GM19463 (cell line): ENCODE results near the gene FAF1.
"Not testable (repeated sequence)": the region's sequence is repeated elsewhere in the genome, so short reads cannot be mapped to it uniquely, and the experiment has no call there.

ENCODE experiments used
- ATAC-seq: cut with Tn5 transposase; IDR thresholded peaks from one replicate; pipeline ENCODE4 v1.9.1; 2021; ENCODE audit warnings: mild to moderate bottlenecking, moderate library complexity; ENCODE audit not compliant: unreplicated experiment

FAF1 gene

DNA sequence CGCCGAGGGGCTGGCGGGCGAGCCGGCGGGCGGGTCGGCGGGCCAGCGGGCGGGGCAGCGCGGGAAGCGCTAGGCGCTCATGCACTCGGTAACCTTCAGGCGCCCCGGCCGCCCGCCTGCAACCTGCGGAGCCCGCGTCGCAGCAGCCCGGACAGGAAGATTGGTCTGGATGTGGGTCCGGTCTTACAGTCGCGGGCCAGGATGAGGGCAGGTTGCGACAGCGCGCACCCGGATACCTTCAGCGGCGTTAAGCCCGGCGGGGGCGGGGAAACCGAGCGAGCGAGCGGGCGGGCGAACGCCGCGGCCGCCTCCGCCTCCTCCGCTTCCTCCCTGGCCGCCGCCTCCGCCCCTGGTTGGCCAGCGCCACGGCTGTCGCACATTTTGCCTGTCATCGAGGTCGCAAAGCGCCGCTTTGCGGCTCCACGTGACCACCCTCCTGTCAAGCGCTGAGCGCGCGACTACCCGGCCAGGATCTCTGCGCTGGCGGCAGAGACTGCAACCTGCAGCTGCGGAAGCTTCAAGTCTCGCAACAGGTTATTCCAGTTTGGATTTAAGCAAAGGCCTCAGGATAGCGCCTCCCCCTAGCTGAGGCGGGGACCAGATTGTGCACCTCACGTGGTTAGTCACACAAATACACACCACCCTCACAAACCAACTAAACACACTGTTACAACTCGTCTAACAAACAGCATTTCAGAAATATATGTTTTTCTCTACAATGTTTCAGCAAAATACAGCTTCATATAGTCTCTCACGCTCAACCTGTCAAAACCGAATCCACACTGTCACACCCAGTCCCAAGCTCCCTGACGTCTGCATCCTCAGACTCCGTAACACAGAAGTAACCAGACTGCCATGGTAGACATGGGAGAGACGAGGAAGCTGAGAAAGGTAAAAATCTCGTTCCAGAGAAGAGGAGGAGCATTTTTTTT is at the start of gene FAF1:
Gene FAF1 (minus strand): TSS at position 355 of the 932 bp plus-strand sequence. CDS start 456 bp downstream, outside the sequence.
- peak; percentile 80 for ATAC-seq

DNA sequence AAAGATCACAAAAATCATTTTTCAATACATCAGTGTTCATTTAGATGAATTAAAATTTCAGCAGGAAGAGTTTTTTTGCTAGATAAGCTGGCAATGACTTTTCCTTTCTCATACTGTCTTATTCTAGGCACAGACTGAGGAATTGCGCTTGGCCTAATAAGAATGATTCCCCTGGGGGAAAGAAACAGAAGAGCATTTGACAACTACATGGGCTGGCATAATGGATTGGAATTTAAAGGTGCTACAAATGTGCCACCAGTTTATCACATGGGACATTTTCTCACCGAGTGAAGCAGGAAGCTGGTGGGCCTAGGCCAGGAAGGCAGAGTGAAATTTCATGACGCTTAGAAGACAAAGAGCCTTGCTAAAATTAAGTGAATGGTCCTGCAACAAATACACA is 49.3 kb upstream of the FAF1 start:
- no peak for ATAC-seq

DNA sequence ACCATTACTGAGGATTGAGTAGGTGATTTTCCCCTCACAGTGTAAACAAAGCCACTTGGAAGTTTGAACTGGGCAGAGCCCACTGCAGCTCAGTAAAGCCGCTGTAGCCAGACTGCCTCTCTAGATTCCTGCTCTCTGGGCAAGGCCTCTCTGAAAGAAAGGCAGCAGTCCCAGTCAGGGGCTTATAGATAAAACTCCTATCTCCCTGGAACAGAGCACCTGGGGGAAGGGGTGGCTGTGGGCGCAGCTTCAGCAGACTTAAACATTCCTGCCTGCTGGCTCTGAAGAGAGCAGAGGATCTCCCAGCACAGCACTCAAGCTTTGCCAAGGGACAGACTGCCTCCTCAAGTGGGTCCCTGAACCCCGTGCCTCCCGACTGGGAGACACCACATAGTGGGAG is 45.5 kb upstream of the FAF1 start:
- ATAC-seq, result not testable (repeated sequence)

DNA sequence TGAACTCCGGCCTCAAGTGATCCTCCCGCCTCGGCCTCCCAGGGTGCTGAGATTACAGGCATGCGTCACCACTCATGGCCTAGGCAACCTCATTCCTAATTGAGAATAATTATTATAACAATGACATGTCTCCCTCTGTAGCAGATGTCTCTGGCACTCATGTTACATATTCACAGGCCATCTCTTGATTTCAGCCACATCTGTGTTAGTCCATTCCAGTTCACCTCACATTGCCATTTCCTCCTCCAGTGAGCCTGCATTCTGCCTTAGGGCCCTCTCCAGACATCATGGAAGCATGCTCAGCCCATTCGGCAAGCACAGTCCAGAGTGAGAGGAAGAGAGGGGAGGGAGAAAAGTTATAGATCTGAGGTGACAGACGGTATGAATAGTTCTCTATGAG is 42.4 kb upstream of the FAF1 start:
- ATAC-seq, result no peak

DNA sequence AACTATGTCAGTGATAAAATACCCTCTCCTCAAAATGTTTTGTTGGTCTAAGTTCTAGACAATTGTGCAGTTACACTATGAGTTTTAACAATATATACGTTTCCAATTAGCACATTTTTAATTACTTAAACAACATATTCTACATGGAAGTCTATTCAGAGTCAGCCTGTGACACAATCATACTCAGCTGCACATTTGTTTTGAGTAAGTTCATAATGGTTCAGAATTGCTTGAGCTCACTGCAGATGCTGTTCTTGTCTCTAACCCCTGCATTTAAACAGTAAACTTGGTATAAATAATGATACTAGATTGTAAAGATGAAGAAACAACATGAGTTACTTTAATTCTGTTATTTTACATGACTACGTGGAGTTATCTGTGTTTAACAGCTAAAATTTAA is 40.6 kb upstream of the FAF1 start:
- ATAC-seq, result peak; percentile 35

DNA sequence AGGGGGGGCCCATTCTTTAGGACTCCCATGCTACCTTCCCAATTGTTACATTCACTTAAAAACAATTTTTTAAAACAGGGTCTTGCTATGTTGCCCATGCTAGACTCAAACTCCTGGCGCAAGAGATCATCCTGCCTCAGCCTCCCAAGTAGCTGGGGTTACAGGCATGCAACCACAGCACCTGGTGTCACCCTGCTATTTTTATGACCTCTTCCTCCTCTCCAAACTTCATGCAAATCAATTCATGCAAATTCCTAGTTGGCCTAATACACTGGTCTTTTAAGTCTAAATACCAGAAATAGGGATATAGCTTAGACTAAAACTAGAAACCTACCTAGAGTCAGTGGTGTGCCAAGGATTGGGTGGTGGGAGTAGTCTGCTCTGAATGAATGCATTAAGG is 40.1 kb upstream of the FAF1 start:
- ATAC-seq, result peak; percentile 69

DNA sequence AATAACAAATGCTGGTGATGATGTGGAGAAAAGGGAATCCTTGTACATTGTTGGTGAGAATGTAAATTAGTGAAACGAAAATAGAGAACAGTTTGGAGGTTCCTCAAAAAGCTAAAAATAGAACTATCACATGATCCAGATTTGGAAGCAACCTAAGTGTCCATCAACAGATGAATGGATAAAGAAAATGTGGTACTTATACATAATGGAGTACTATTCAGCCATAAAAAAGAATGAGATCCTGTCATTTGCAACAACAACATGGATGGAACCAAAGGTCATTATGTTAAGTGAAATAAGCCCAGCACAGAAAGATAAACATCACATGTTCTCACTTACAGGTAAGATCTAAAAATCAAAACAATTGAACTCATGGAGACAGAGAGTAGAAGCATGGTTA is 39.3 kb upstream of the FAF1 start:
- ATAC-seq, result not testable (repeated sequence)

DNA sequence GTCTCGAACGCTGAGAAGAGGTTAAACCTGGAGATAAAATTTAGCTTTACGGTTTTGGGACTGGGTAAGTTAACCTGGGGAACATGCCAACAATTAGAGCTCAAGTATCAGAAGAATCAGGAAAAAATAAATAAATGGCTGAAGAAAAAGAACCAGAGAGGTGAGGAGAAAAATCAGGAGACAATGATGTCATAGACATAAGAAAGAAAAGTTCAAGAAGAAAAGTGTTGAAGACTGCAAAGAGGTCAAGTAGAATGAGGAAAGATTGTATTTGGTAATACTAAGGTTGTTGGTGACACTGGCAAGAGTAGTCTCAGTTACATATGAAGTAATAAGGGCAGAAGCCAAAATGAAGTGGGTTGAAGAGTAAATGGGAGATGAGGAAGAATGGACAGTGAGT is 36.0 kb upstream of the FAF1 start:
- ATAC-seq, result no peak

DNA sequence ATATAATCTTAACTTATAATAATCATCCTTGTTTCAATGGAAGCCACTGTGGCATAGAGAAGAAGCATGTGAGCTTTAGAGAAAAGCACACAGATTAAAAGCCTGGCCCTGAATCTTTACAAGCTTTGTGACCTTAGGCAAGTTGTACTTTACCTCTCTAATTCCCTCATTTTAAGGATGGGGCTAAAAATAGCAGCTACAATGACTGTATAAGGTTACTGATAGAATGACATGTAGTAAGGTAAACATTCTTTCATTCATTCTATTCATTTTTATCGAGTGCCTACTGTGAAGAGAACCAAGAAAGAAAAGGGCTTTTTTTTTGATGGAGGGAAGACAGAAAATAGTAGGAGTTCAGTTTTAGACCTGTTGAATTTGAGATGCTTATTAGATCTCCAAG is 35.6 kb upstream of the FAF1 start:
- no peak for ATAC-seq

DNA sequence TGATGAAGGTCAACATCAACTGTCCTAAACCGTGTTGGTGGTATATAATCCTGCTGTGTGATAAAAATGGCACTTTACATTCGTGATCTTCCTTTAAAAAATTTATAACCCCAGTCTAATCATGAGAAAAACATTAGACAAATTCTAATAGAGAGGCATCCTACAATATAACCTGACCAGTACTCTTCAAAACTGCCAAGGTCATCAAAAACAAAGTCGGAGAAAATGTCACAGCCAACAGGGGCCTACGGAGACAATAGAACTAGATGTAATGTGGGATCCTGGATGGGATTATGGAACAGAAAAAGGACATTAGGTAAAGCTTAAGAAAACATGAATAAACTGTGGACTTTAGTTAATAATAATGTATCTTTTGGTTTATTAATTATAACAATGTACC is 34.9 kb upstream of the FAF1 start:
- no peak for ATAC-seq

DNA sequence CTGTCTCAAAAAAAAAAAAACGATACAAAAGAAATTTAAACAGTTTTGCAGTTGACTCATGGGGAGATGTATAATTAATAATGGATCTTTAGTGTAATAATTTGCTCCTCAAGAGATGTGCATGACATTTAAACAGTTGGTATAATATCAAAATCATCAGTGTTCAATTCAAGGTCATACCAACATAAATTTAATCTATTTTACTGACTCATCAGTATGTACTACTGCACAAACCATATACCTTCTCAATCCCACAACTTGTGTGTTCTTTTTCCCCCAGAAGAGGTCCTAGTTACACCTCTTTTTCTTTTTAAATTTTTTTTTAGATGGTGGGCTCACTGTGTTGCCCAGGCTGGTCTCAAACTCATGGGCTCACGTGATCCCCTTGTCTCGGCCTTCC is 33.6 kb upstream of the FAF1 start:
- no peak for ATAC-seq

DNA sequence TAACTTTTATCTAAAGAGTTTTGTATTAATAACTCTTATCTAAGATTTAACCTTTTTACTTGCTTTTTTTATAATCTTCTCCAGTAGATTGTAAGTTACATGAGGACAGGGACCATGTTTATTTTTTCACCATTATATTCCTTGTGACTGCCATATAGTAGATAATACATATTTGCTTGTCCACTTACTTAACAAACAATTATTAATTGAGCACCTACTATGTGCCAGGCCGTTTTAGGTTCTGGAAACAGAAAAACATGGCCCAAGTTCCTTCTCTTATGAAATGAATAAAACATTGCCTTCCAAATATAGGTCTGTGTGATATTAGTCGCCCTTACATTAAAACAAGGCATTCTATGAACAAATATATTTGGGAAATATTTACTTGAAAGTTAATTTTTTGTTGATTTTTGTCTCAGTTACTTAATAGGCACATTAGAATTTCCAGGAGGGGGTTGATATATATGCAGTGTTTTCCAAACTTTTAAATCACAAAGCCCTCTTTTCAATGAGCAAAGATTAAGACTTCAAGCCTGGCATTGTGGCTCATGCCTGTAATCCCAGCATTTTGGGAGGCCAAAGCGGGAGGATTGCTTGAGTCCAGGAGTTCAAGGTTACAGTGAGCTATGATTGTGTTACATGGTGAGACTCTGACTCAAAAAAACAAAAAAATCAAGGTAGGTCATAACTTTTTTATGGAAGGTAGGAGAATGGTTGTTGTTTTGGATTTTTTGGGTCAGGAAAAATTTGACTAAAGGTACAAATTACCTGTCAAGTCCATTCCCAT is 32.7 kb upstream of the FAF1 start:
- no peak for ATAC-seq

DNA sequence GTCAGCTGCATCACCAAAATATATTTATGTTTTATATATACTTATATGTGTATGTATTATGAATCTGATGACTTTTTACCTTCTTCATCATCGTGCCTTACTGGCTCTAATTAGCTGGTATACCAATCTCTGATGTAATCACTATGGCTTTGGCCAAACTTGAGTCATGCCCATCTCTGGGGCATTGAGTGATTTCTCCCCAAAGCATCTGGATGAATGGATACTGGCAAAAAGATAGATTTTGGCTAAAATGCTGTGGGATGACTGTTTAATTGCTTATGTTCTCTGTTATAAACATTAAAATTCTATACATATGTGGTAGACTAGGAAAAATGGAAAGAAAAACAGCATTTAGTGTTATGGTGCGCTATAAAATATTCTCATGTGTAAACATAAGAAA is 29.6 kb upstream of the FAF1 start:
- ATAC-seq, result no peak

DNA sequence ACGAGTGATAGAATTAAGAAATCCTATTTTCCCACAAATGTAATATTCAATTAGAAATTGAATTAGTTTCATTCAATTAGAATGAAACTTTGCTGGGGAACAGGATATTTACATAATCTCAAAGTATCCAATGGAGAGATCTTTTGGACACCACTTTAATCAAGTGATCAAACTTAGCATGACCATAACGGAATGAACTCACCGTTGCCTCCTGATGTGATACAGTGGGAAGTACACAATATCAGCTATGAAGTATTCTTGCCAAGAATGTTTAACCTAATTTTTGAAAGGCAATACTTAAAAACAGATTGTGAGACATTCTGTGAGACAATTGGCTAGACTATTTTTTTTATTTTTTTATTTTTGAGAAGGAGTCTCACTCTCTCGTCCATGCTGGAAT is 26.6 kb upstream of the FAF1 start:
- ATAC-seq, result no peak

DNA sequence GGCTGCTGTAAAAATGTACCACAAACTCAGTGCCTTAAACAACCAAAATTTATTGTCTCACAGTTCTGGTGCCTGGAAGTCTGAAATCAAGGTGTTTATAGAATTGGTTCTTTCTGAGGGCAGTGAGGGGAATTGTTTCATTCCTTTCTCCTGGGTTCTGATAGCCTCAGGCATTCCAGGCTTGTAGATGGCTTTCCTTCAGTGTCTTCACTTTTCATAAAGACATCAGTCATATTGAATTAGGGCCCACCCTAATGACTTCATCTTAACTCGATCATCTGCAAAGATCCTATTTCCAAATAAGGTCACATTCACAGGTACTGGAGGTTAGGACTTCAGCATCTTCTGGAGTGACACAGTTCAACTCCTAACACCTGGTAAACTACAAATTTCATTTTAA is 25.0 kb upstream of the FAF1 start:
- no peak for ATAC-seq

DNA sequence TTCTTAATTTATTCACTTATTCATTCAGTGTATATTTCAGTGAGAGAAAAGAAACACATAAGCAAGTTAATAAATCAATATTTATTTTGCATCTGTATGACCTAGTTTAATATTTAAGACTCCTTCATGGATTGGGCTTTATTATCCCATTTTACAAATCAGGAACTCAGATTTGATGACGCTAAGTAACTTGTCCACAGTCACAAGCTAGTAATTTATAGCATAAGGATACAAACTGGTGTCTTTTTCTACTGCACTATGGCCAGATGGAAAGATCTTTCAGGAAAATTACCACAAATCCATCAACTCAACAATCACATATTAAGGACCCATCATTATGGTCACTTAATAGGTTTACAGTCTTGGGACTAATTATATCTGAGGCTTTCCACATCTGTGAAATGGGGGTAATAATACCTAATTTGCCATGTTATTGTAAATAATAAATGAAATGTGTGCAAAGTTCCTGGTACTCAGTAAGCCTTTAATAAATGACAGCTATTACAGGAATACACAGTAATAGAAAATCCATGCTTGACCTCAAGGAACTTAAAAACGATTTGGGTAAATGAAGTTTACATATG is 23.2 kb upstream of the FAF1 start:
- no peak for ATAC-seq

DNA sequence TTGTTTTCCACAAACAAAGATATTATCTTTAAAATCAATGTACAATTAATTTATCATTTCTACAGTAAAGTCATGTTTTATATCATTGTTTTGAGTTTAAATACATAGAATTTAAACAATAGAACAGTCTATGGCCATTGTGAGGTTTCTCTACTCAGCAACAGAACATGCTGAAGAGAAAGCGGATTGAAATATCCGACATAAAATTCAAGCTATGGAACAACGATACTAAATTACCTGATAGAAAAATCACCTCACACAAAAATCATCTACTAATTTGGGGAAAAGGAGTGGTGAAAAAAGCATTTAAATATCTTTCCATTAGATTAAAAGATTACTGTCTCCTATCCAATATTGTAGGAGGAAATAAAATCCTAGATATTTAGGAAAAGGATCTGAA is 22.5 kb upstream of the FAF1 start:
- ATAC-seq, result no peak

DNA sequence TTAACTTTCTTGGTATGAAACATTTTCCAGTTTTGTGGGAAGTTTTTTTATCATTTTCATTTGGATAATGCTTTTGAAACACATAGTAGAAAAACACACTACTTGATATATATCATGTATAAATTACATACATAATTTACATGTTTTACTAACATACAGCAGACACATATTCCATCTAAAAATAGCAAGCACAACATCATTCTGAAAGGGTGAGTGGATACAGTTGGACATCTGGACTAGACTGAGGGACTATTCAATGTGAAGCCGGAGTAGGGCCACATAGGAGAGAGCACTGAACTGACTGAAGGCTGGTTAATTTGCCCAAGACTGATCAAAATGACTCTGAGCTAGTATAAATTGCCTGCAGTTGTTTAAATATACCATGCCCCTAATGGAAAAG is 21.7 kb upstream of the FAF1 start:
- ATAC-seq, result no peak

DNA sequence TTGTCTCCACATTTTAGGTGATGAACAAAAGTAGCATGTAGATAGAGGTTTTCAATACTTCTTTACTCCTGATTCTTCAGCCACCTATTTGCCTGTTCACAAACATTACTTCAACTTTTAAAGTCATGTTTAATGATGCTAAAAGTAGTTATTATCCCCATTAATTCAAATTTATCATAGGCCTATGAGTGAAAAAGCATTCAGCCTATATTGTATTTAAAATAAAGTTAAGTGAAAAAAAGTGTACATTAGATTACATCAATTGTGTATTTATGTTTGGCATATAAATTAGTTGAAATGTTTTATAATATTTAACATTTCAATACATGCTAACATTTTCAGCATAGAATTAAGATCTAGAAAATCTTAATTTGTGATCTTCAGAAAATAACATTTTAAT is 20.4 kb upstream of the FAF1 start:
- ATAC-seq, result no peak

DNA sequence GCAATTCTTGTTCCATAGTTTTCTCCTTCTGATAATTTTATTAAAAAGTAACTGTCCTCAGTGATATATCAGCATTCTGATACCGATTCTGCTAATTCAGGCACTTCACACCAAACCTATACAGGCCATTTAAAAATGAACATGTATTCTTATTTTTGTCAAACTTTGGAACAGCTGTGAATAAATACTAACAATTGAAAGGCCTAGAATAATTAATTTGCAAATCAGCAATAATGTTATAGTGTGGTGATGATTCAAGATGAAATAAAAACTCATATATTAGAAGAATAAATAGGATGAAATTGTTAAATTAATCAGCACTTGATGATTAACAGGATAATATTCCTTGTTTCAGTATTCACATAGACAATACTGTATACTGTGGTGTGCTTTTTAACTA is 19.9 kb upstream of the FAF1 start:
- ATAC-seq, result no peak

DNA sequence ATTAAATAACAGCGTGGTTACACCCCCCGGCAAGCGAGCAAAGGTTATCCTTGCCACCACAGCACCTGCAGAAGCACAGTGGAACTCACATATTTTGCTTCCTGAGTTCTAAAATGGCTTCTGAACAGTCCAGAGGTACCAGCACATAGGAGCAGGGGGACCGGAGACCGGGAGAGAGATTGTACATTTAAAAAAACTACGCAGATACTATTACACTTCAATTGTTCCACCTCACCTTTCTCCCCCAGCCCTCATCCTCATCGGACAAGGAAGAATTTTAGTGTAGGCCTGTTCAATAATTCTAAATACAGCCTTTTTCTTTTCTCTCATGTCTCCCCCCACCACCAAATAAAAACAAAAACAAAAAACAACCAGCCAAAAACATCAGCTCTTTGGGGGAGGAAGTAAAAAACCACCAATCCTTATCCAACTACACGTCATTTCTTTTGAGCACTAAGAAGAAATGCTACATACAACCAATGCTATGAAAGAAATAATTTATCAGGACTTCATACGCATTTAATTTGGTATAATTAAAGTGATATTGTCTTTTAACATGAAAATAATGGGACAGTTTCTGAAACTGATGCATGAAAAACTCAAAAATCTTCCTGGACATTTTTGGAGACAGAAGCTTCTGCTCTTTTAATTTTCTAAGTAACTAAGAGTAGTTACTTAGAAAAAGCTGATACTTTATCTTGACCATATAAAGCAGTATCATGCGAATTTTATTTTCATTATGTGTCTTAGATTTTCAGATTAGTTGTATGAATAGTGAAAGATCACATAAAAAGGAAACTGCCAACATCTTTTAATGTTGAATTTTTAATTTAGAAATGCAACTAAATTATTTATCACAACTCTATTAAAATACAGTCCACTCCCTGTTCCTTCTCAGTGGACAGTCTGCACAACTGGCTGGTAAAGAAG is 19.1 kb upstream of the FAF1 start:
- ATAC-seq, result no peak
